ENCODE results near the gene GGCX. TPM values are rescaled to one million over a fixed set of nuclear protein-coding genes. Genes with fewer than 3 reads are reported as not detected.

The GGCX gene
- total and polyA plus RNA-seq, 2 experiments from 2014 or later: 24.3 to 32.0 TPM

DNA sequence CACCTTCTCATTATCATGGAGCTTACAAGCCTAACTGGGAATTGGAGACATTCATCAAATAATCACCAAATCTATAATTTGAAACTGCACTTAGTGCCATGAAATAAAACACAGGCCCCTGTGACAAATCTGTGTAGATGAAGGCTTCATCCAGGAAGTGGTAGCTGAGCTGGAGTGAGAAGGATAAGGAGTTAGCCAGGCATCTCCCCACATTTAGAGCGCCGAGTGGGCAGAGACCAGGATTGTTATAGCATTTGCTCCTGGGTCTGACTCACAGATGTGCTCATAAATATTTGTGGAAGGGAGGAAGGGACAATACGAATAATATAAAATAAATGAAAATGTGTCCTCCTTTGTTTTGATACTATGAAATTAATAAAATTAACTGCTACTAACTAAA is 24.8 kb downstream of the GGCX start:
- TF ChIP-seq, protein P1, sequence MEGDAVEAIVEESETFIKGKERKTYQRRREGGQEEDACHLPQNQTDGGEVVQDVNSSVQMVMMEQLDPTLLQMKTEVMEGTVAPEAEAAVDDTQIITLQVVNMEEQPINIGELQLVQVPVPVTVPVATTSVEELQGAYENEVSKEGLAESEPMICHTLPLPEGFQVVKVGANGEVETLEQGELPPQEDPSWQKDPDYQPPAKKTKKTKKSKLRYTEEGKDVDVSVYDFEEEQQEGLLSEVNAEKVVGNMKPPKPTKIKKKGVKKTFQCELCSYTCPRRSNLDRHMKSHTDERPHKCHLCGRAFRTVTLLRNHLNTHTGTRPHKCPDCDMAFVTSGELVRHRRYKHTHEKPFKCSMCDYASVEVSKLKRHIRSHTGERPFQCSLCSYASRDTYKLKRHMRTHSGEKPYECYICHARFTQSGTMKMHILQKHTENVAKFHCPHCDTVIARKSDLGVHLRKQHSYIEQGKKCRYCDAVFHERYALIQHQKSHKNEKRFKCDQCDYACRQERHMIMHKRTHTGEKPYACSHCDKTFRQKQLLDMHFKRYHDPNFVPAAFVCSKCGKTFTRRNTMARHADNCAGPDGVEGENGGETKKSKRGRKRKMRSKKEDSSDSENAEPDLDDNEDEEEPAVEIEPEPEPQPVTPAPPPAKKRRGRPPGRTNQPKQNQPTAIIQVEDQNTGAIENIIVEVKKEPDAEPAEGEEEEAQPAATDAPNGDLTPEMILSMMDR (IDR thresholded peaks at IDR 0.05; ENCODE audit: low read depth, low read length): no peak
- H3K36me3 ChIP-seq: peaks cover 10% of the 10 kb centered on the region
- H3K27ac ChIP-seq: peak overlapping the region; percentile 100
- no peaks in the 10 kb centered on the region for H3K27me3 ChIP-seq
- no peak overlapping the region for H3K4me3 ChIP-seq
- peaks cover 29% of the 10 kb centered on the region for H3K4me1 ChIP-seq (ENCODE audit: low read depth)
- no peaks in the 10 kb centered on the region for H3K9me3 ChIP-seq (ENCODE audit: low read depth)
- peak in 1 of 2 donors; percentile 72 for DNase-seq (ENCODE audit: low read depth in 1 of 2, low spot score in 1 of 2)

DNA sequence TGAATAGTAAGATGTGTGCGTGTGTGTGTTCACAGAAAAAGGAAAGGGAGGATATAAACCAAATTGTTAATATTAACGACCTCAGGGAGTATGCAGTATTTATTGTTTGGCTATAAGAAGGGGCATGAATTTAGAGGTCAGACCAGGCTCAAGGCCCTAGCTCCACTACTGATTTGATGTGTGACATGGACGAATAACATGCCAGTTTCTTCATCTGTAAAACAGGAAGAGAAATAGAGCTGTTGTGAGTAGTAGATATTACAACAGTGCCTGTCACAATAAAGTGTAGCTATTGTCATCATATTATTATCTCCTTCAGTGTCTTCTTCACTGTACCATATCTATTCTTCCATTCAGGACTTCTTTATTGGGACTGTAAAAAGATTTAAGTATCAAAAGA is 26.4 kb downstream of the GGCX start:
- no peaks in the 10 kb centered on the region for H3K27me3 ChIP-seq
- H3K27ac ChIP-seq: no peak overlapping the region
- DNase-seq (ENCODE audit: low read depth in 1 of 2, low spot score in 1 of 2): no peak
- H3K9me3 ChIP-seq (ENCODE audit: low read depth): no peaks in the 10 kb centered on the region
- H3K4me3 ChIP-seq: no peak overlapping the region
- TF ChIP-seq, protein P1 (IDR thresholded peaks at IDR 0.05; ENCODE audit: low read depth, low read length): no peak
- peaks cover 23% of the 10 kb centered on the region for H3K4me1 ChIP-seq (ENCODE audit: low read depth)
- no peaks in the 10 kb centered on the region for H3K36me3 ChIP-seq

DNA sequence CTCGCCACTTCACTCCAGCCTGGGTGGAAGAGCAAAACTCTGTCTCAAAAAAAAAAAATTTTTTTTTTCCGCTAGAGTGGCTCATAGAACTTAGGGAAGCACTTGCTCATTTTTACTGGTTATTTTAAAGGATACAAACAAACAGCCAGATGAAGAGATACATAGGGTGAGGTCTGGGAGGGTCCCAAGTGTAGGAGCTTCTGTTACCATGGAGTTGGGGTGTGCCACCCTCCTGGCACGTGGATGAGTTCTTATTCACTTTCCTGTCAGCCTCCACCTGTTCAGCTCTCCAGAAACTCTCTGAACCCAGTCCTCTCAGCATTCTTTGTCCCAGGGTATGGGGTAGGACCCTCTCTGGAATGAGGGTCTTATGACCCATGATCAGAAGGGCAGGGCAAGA is 27.2 kb downstream of the GGCX start:
- TF ChIP-seq, protein P1 (IDR thresholded peaks at IDR 0.05; ENCODE audit: low read depth, low read length): no peak
- DNase-seq (ENCODE audit: low read depth in 1 of 2, low spot score in 1 of 2): no peak
- no peaks in the 10 kb centered on the region for H3K9me3 ChIP-seq (ENCODE audit: low read depth)
- no peaks in the 10 kb centered on the region for H3K27me3 ChIP-seq
- H3K4me1 ChIP-seq (ENCODE audit: low read depth): peaks cover 23% of the 10 kb centered on the region
- no peaks in the 10 kb centered on the region for H3K36me3 ChIP-seq
- H3K4me3 ChIP-seq: no peak overlapping the region
- H3K27ac ChIP-seq: no peak overlapping the region

DNA sequence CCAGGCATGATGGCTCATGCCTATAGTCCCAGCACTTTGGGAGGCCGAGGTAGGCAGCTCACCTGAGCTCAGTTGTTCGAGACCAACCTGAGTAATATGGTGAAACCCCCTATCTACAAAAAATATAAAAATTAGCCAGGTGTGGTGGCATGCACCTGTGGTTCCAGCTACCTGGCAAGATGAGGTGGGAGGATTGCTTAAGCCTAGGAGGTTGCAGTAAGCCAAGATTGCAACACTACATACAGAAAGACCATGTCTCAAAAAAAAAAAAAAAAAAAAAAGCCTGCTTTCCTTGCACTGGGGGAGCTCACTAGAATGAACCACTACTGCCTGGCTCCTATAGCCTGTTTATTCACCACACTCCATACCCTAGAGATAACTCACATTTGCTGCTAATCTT is 29.7 kb downstream of the GGCX start:
- no peaks in the 10 kb centered on the region for H3K36me3 ChIP-seq
- TF ChIP-seq, protein P1 (IDR thresholded peaks at IDR 0.05; ENCODE audit: low read depth, low read length): no peak
- no peak for DNase-seq (ENCODE audit: low read depth in 1 of 2, low spot score in 1 of 2)
- no peaks in the 10 kb centered on the region for H3K27me3 ChIP-seq
- H3K4me1 ChIP-seq (ENCODE audit: low read depth): peaks cover 8% of the 10 kb centered on the region
- no peaks in the 10 kb centered on the region for H3K9me3 ChIP-seq (ENCODE audit: low read depth)
- H3K27ac ChIP-seq: no peak overlapping the region
- H3K4me3 ChIP-seq: no peak overlapping the region

DNA sequence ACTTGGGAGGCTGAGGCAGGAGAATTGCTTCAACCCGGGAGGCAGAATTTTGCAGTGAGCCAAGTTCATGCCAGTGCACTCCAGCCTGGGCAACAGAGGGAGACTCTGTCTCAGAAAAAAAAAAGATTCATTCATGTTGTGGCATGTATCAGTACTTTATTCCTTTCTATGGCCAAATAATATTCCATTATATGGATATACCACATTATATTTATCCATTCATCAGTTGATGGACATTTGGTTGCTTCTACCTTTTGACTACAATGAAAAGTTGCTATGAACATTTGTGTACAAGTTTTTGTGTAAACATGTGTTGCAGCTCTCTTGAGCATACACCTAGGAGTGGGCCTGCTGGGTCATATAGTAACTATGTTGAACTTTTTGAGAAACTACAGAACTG is 31.5 kb downstream of the GGCX start:
- Histone ChIP-seq H3K27me3 (no peaks in the 10 kb centered on the region), H3K27ac (no peak overlapping the region), H3K4me1 (ENCODE audit: low read depth) (peaks cover 12% of the 10 kb centered on the region), H3K4me3 (no peak overlapping the region), H3K9me3 (ENCODE audit: low read depth) (no peaks in the 10 kb centered on the region), H3K36me3 (no peaks in the 10 kb centered on the region)
- DNase-seq (ENCODE audit: low read depth in 1 of 2, low spot score in 1 of 2): no peak
- TF ChIP-seq, protein P1 (IDR thresholded peaks at IDR 0.05; ENCODE audit: low read depth, low read length): no peak

DNA sequence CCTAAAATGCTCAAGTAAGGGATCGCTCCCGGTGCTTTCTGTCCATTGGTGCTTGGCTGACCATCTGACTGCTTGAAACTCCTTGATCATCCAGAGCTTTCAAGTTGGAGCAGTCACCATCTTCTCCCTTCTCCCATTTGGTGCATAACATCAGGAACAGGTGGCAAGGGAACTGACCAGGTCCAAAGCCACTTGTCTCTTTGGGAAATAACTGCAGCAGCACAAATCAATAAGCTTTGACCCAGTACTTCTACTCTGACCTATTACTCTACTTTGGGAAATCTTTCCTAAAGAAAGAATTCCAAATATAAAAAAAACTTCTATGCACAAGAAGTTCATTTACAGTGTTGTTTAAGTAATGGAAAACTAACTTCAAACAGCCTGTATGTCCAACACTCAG is 32.9 kb downstream of the GGCX start:
- Histone ChIP-seq H3K4me3 (no peak overlapping the region), H3K9me3 (ENCODE audit: low read depth) (no peaks in the 10 kb centered on the region), H3K36me3 (no peaks in the 10 kb centered on the region), H3K27me3 (no peaks in the 10 kb centered on the region), H3K27ac (no peak overlapping the region), H3K4me1 (ENCODE audit: low read depth) (peaks cover 24% of the 10 kb centered on the region)
- TF ChIP-seq, protein P1 (IDR thresholded peaks at IDR 0.05; ENCODE audit: low read depth, low read length): no peak
- no peak for DNase-seq (ENCODE audit: low read depth in 1 of 2, low spot score in 1 of 2)
